Renal pelvis (tissue), 12 donors: ENCODE measurements around the gene P3H1. TPM values are rescaled to one million over a fixed set of nuclear protein-coding genes. Genes with fewer than 3 reads are reported as not detected.
A peak's percentile ranks its signal among the peaks of the same experiment; 100 is the strongest.
"Not testable (repeated sequence)": the region's sequence is repeated elsewhere in the genome, so short reads cannot be mapped to it uniquely, and the experiment has no call there.

ENCODE experiments used
- DNase-seq: peaks from one replicate; pipeline ENCODE4 v3.0.0-alpha.2; 2013
- long read RNA-seq, 16 experiments: transcript quantifications; one replicate each; lab custom pipeline, GENCODE V29; 2026
- polyA plus RNA-seq, 3 donors: library from polyadenylated mRNA; unstranded; fragments of 120-200 nt; gene quantifications; one replicate each; pipeline ENCODE4 v1.2.1, GENCODE V29; 2013; ENCODE audit not compliant: insufficient read length in 3 of 3

Gene P3H1
- 10 to 100 TPM; 68.8 to 73.5 (median 69.0) TPM for polyA plus RNA-seq
- long read RNA-seq, donor 1, transcript P3H1-202 (15 exons, 2,585 nt) = major isoform, 15 of 17 reads
- long read RNA-seq, donor 1, partial matches to known transcripts = 0 of 17 reads
- long read RNA-seq, donor 1, other reads (novel, unspliced or antisense) = 0 of 17 reads
- long read RNA-seq, donor 2, transcript P3H1-204 (15 exons, 2,705 nt) = minor isoform, 5 of 27 reads
- long read RNA-seq, donor 2, transcript P3H1-202 (15 exons, 2,585 nt) = major isoform, 18 of 27 reads
- long read RNA-seq, donor 2, partial matches to known transcripts = 0 of 27 reads
- long read RNA-seq, donor 2, other reads (novel, unspliced or antisense) = 0 of 27 reads
- long read RNA-seq, donor 3, transcript P3H1-202 (15 exons, 2,585 nt) = major isoform, 11 of 20 reads
- long read RNA-seq, donor 3, transcript P3H1-204 (15 exons, 2,705 nt) = minor isoform, 5 of 20 reads
- long read RNA-seq, donor 3, partial matches to known transcripts = 0 of 20 reads
- long read RNA-seq, donor 3, other reads (novel, unspliced or antisense) = 0 of 20 reads
- long read RNA-seq, donor 4, transcript P3H1-202 (15 exons, 2,585 nt) = major isoform, 13 of 15 reads
- long read RNA-seq, donor 4, partial matches to known transcripts = 0 of 15 reads
- long read RNA-seq, donor 4, other reads (novel, unspliced or antisense) = 0 of 15 reads
- long read RNA-seq, donor 5, transcript P3H1-202 (15 exons, 2,585 nt) = major isoform, 7 of 9 reads
- long read RNA-seq, donor 5, partial matches to known transcripts = 0 of 9 reads
- long read RNA-seq, donor 5, other reads (novel, unspliced or antisense) = 0 of 9 reads
- long read RNA-seq, donor 6, transcript P3H1-202 (15 exons, 2,585 nt) = major isoform, 23 of 28 reads
- long read RNA-seq, donor 6, partial matches to known transcripts = 0 of 28 reads
- long read RNA-seq, donor 6, other reads (novel, unspliced or antisense) = 0 of 28 reads
- long read RNA-seq, donor 7, transcript P3H1-202 (15 exons, 2,585 nt) = major isoform, 12 of 18 reads
- long read RNA-seq, donor 7, transcript P3H1-213 (2 exons, 3,001 nt) = minor isoform, 5 of 18 reads
- long read RNA-seq, donor 7, partial matches to known transcripts = 0 of 18 reads
- long read RNA-seq, donor 7, other reads (novel, unspliced or antisense) = 0 of 18 reads
- long read RNA-seq, donor 8, transcript P3H1-202 (15 exons, 2,585 nt) = major isoform, 13 of 17 reads
- long read RNA-seq, donor 8, partial matches to known transcripts = 0 of 17 reads
- long read RNA-seq, donor 8, other reads (novel, unspliced or antisense) = 0 of 17 reads
- long read RNA-seq, donor 9, transcript P3H1-202 (15 exons, 2,585 nt) = major isoform, 15 of 27 reads
- long read RNA-seq, donor 9, partial matches to known transcripts = 6 of 27 reads
- long read RNA-seq, donor 9, other reads (novel, unspliced or antisense) = 0 of 27 reads
- long read RNA-seq, donor 10, transcript P3H1-213 (2 exons, 3,001 nt) = minor isoform, 8 of 19 reads
- long read RNA-seq, donor 10, transcript P3H1-202 (15 exons, 2,585 nt) = major isoform, 10 of 19 reads
- long read RNA-seq, donor 10, partial matches to known transcripts = 0 of 19 reads
- long read RNA-seq, donor 10, other reads (novel, unspliced or antisense) = 0 of 19 reads
- long read RNA-seq, donor 11, transcript P3H1-202 (15 exons, 2,585 nt) = major isoform, 6 of 11 reads
- long read RNA-seq, donor 11, partial matches to known transcripts = 0 of 11 reads
- long read RNA-seq, donor 11, other reads (novel, unspliced or antisense) = 0 of 11 reads
- long read RNA-seq, donor 12, transcript P3H1-202 (15 exons, 2,585 nt) = major isoform, 16 of 20 reads
- long read RNA-seq, donor 12, partial matches to known transcripts = 0 of 20 reads
- long read RNA-seq, donor 12, other reads (novel, unspliced or antisense) = 0 of 20 reads
- long read RNA-seq, donor 13, transcript P3H1-202 (15 exons, 2,585 nt) = major isoform, 8 of 51 reads
- long read RNA-seq, donor 13, partial matches to known transcripts = 34 of 51 reads
- long read RNA-seq, donor 13, other reads (novel, unspliced or antisense) = 6 of 51 reads
- long read RNA-seq, donor 14 = 0 reads
- long read RNA-seq, donor 15, transcript P3H1-202 (15 exons, 2,585 nt) = major isoform, 7 of 18 reads
- long read RNA-seq, donor 15, partial matches to known transcripts = 0 of 18 reads
- long read RNA-seq, donor 15, other reads (novel, unspliced or antisense) = 0 of 18 reads
- long read RNA-seq, donor 16, transcript P3H1-202 (15 exons, 2,585 nt) = major isoform, 15 of 20 reads
- long read RNA-seq, donor 16, partial matches to known transcripts = 0 of 20 reads
- long read RNA-seq, donor 16, other reads (novel, unspliced or antisense) = 0 of 20 reads

DNA sequence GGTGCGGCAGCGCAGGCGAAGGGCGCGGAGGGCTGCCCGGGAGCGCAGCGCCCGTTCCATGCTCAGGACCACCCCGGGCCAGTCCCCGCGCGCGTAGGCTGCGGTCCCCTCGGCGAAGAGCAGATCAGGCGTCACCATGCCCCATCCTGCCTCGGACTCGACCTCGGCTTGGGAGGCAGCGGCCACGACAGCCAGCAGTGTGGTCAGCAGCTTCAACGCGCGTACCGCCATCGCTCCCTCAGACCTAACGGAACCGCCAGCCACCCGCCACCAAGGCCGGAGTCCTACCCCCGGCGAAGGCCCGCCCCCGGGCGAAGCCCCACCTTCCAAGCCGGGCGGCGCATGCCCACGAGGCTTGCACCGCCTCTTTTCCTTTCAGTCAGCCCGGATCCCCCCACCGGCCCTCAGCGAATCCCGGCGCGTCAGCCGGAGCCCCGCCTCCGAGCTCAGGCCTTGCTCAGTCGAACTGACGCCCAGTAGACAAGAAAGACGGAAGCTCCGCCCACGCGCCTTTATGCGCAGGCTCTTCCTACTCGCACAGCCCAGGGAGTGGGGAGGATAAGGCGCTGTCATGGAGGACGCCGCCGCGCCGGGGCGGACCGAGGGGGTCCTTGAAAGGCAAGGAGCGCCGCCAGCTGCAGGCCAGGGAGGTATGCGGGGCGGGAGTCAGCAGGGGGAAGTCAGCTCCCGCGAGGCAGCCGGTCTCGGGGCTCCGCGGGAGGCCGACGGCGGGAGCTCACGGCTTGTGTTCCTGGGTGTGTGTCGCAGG lies at the start of gene P3H1, which contains the start of gene C1orf50:
Gene P3H1 (minus strand): TSS at position 288 of the 769 bp plus-strand sequence. CDS start 57 bp downstream, at position 231.
Gene C1orf50 (plus strand): TSS at position 509 of the 769 bp plus-strand sequence. CDS start 63 bp downstream, at position 572.
- DNase-seq = peak; percentile 99

- DNase-seq = no peak
Observed at GRCh38 chr1:42815941-42816584, 49.2 kb upstream of the P3H1 start.

GRCh38 chr1:42814815-42815214 lies 48.0 kb upstream of the P3H1 start:
- not testable (repeated sequence) for DNase-seq

DNA sequence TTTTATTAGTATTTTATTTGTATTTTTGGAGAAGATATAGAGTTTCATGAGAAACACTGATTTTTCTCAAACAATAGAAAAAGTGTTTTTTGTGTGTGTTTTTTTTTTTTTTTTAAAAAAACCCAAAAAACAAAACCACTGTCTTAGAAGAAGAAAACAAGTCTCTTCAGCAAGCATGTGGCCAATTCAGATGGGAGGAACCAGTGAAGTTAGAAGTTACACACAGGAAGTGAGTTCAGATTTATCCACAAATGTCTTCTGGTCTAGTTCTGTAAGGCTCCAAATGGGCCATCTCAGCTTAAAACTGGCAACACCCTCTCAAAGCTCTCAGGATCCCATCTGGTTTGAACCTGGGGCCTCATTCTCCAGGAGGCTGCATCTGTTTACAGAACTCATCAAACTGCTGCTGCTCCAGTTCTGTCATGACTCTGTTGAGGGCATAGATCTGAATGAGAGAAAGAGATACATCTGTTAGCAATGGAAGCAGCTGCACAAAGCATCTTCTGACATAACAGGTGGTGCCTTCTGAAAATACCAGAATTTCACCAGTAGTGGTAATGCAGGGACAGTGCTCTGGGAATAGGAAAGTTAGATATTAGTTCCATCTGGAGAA lies 40.3 kb upstream of the P3H1 start:
- DNase-seq = no peak

- DNase-seq = no peak
Observed at GRCh38 chr1:42806593-42806992, 39.8 kb upstream of the P3H1 start.

DNA sequence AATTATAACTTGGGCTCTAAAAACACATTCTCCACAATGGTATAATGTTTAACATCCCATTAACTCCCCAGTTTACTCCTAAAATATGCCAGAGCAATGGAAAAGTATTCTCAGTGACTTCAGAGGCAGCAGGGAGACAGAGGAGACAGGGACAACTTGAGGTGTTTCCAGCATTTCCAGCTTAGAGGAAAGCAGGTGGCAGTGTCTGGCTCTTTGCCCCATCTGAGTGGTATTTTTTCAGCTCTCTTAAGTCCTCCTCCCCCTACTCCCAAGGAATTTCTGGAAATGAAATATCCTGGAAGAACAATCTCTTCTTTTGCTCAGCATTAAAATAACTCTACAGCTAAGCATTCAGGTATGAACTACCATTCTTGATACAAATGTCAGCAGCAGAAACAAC lies 39.3 kb upstream of the P3H1 start:
- DNase-seq = no peak

- no peak for DNase-seq
Observed at GRCh38 chr1:42801832-42802473, 35.1 kb upstream of the P3H1 start.

DNA sequence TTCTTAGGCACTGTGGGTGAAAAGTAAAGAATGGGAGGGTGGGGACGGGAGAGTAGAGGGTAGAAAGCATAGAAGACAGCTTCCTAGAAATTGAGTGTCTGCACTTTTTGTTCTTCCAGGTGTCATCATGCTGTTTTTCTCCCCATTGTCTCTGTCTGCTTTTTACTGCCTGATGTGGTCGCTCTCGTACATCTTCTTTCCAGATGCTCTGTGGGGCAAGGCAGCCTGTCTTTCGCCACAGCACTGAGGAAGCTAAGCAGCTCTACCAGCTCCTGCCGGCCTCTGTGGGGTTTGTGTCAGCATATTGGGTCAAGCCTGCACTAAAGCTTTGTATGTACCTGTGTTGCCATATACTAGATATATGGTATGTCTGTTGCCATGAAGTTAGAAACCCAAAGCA lies 31.2 kb upstream of the P3H1 start:
- no peak for DNase-seq

GRCh38 chr1:42797414-42797813 lies 30.6 kb upstream of the P3H1 start:
- DNase-seq = no peak

- no peak for DNase-seq
Observed at GRCh38 chr1:42793824-42794223, 27.0 kb upstream of the P3H1 start.

- no peak for DNase-seq
Observed at GRCh38 chr1:42788021-42788420, 21.2 kb upstream of the P3H1 start.

GRCh38 chr1:42786097-42786496 lies 19.3 kb upstream of the P3H1 start:
- DNase-seq = no peak

DNA sequence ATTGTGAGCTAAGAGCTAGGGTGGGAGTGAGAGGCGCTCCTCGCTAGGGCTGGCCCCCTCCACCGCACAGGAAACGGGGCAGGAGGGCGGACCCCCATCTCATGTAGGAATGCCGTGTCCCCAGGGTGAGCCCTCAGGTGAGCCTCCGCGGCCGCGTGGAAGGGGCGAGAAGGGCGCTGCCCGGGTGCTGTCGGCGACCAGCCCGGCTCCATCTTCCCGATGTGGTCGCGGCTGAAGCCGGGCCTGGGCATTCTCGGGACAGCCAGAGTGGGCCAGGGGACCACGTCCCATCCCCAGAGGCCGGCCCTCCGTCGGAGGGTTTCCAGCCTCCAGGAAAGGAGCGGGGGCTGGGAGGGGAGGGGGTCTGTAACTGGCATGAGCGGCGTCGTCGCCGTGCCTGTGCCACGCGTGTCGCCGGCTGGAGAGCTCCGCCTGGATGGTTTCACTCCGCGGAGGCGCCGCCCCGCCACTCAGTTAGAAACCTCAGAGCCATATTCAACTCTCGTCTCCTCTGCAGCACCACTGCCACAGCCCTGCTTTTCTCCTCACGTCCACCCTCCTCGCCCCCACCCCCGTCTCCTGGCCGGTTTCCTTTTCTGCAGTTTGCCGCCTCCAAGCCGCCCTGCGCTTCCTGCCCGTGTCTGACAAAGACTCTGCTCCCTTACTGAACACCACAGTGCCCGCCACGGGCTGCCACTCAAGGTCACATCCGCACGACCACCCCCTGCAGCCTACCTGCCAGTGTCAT lies 18.3 kb upstream of the P3H1 start, which contains the start of gene TMEM269:
Gene TMEM269 (plus strand): TSS at position 46 of the 748 bp plus-strand sequence. CDS start 4,903 bp downstream, outside the sequence.
- DNase-seq = no peak

DNA sequence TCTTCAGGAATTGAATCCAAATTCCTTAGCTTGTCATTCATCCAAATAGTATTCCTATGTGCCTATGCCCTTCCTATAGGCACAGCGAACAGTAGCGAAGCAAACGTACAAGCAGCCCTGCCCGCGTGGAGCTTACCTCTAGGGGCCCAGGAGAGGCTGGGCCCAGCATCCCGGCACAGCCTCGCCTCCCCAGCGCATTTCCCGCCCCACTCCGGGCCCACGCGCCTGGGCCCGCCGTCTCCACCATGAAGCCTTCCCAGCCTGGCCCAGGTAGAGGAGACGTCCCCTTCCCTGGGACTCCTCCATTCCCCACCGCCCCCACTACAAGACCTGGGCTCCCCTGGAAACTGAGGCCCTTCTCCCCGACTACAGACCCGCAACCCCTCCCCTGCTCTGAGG lies 17.7 kb upstream of the P3H1 start:
- DNase-seq = no peak

GRCh38 chr1:42783092-42783491 lies 16.3 kb upstream of the P3H1 start:
- DNase-seq = no peak

DNA sequence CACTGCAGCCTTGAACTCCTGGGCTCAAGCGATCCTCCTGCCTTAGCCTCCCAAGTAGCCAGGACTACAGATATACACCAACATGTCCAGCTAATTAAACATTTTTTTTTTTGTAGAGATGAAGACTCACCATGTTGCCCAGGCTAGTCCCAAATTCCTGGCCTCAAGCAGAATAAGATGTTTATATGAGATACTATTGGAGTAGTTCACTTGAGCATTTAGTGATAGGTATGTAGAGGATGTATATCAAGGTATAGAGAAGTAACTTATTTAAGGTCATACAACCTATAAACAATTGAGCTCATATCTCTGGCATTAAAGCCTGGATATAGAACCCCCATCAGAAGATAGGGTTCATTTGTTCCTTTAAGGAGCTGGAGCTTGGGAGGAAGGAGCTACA lies 13.3 kb upstream of the P3H1 start:
- DNase-seq = no peak
